GM12873 (cell line): Measurements from ENCODE around the gene ACYP1.

Experiments
- CTCF ChIP-seq: IDR thresholded peaks from 2 replicates; pipeline ENCODE4 v1.5.1; 2012; ENCODE audit warnings: low read depth, mild to moderate bottlenecking, moderate library complexity, low read length, control low read depth; ENCODE audit not compliant: insufficient read depth; ENCODE audit errors: missing control alignments

The ACYP1 gene

DNA sequence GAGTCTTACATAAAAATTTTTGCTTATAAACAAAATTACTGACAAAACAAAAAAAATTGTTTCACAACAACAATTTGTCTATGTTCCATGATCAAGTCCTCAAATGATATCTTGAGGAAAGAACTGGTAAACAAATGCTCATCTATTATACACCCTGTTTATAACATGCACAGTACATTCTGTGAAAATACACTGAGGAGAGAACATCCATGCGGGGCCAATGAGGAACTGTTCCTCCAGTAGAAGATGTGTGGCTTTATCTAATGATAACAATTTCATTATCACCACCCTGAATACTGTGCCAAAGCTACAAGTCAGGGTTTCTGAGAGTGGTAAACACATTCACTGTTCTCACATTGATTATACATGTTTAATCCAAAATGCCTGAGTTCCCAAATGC, 23.3 kb downstream of the ACYP1 start:
- no peak for TF ChIP-seq CTCF

GRCh38 chr14:75032939-75033338, 30.9 kb downstream of the ACYP1 start:
- TF ChIP-seq CTCF: no peak

DNA sequence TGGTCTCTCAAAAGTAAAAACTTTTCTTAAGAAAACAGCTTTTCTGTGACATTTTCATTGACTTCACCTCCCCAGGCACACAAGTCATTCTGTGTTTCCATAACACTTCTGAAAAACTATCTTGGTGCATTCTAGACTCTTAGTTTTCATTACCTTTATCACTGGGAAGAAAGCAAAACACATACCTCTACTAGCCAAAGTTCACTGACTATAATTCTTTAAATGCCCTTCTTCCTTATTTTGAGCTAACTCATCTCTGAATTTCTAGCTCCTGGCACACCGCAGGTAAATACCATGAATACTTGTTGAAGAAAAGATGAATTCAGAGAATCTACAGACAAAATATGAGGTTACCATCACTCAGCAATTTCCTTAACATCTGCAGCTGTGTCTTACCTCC, 33.7 kb downstream of the ACYP1 start:
- TF ChIP-seq CTCF: no peak

DNA sequence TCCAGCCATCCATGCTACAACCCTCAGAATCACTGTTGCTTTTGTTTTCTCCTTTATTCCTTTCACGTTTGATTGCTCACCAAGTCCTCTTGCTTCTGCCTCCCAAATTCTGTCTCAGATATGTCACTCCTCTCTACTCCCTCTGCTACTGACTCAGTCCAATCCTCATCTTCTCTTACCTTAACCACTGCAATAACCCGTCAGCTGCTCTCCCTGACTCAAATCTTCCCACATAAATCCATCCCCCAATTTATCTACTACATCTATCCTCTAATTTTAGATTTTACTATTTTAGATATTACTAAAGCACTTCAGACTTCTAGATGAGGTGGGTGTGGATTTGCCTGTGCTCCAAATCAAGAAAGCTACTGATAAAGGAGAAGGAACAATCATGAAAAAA, 37.9 kb downstream of the ACYP1 start:
- no peak for TF ChIP-seq CTCF

GRCh38 chr14:75025082-75025481, 38.7 kb downstream of the ACYP1 start:
- no peak for TF ChIP-seq CTCF

- no peak for TF ChIP-seq CTCF
Measured at GRCh38 chr14:75023108-75023507, 40.7 kb downstream of the ACYP1 start.

DNA sequence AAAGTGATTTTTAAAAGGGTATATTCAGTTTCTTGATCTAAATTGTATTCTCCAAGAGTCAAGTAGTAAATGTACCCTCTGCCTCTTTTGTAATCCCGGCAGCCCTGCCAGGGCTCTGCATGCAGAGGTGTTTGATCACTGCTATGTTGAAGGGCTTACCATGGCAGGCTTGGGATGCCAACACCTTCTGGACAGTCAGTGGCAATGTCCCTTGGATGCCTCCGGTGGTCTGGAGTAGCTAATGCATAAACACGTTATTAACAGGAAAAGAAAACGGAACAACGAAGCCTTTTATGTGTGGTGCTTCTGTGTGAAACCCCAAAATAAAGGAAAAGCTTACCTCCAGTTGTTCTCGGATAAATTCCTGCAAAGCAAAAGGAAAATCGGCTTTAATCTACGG, 41.2 kb downstream of the ACYP1 start:
- peak; percentile 58 for TF ChIP-seq CTCF

DNA sequence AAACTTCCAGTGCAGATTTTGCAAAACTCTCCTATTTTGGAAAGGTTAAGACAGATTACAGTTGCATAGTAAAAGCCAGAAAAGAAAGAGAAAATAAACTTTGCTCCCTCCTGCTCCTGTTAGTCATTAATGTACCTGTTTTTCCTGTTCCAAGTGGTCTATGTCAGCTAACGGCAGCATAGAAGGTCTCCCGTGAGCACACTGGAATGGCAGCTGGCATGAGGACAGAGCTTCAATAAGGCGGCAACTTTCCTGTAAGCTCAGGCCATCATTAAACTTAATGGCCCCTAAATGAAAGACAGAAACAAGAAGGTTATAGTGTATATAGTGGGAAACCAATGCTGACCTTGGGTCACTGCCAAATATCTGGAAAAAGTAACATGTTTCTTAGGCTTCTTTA, 45.1 kb downstream of the ACYP1 start:
- no peak for TF ChIP-seq CTCF
